Activated CD4-positive, alpha-beta T cell treated with anti-CD3 and anti-CD28 coated beads, Interleukin-2, amount 50 U/mL, for 1 hour (primary cell): ENCODE data around the gene VAPB.

ENCODE experiments used
- DNase-seq: peaks from one replicate; pipeline ENCODE4 v3.0.0-alpha.2; 2020

VAPB gene

GRCh38 chr20:58486207-58486606 lies 97.2 kb downstream of the VAPB start:
- DNase-seq: no peak

DNA sequence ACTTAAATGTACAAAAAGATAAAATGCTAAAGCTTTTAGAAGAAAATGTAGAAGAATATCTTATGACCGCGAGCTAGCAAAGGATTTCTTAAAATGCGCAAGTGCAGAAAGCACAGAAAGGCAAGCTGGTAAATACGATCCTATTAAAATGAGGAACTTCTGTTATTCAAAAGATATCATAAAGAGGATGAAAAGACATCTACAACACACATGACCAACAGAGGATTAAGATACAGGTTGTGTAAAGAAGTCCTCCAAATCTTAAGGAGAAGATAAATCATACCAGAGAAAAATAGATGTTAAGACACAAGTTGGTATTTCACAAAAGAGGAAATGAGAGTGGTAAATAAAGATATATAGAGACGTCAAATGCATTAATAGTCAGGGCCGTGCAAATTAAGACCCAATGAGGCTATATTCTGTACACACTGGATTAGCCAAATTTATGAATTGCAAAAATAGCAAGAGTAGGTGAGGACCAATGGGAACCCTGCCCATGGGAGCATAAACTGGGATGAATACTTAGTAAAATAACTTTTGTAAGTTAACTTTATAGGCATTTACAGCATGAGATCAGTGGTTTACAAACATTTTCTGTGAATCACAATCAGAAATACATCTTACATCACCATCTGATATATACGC lies 103.2 kb downstream of the VAPB start:
- no peak for DNase-seq

GRCh38 chr20:58492795-58493524 lies 103.9 kb downstream of the VAPB start:
- no peak for DNase-seq

GRCh38 chr20:58494923-58495622 lies 106.0 kb downstream of the VAPB start:
- DNase-seq: no peak

- no peak for DNase-seq
Observed at GRCh38 chr20:58495623-58496428, 106.8 kb downstream of the VAPB start.

GRCh38 chr20:58496429-58496769 lies 107.4 kb downstream of the VAPB start:
- DNase-seq: no peak

- no peak for DNase-seq
Observed at GRCh38 chr20:58497076-58497641, 108.1 kb downstream of the VAPB start.

- no peak for DNase-seq
Observed at GRCh38 chr20:58497724-58498469, 108.9 kb downstream of the VAPB start.

- DNase-seq: no peak
Observed at GRCh38 chr20:58498470-58499068, 109.5 kb downstream of the VAPB start.

GRCh38 chr20:58500256-58500655 lies 111.2 kb downstream of the VAPB start:
- DNase-seq: no peak
